ENCODE data around the gene PTPRF. TPM values are rescaled to one million over a fixed set of nuclear protein-coding genes. Genes with fewer than 3 reads are reported as not detected.

Gene PTPRF
- total RNA-seq, 1 donor from 2014 or later = 71.1 TPM

- no peaks in the 10 kb centered on the region for H3K9me3 Mint-ChIP-seq
- peaks cover 3% of the 10 kb centered on the region for H3K27me3 Mint-ChIP-seq (ENCODE audit: insufficient read depth, low read depth)
- no peak overlapping the region for H3K9ac ChIP-seq
- H3K4me3 Mint-ChIP-seq = peak overlapping the region; percentile 97
- peaks cover 15% of the 10 kb centered on the region for H3K4me1 ChIP-seq
- peak overlapping the region; percentile 100 for H3K4me2 ChIP-seq
- H3K79me2 ChIP-seq (ENCODE audit: low read depth) = peaks cover 70% of the 10 kb centered on the region
- H3K9me3 ChIP-seq (ENCODE audit: low read depth) = no peaks in the 10 kb centered on the region
- no peak overlapping the region for H2AFZ ChIP-seq (replicated peaks)
- H3K4me1 Mint-ChIP-seq = peaks cover 44% of the 10 kb centered on the region
- H3F3A ChIP-seq (ENCODE audit: low read depth) = peaks cover 17% of the 10 kb centered on the region
- peaks cover 12% of the 10 kb centered on the region for H3K36me3 Mint-ChIP-seq
- H4K20me1 ChIP-seq (ENCODE audit: low read depth) = peaks cover 84% of the 10 kb centered on the region
- H3K27ac Mint-ChIP-seq = no peak overlapping the region
- no peaks in the 10 kb centered on the region for H3K36me3 ChIP-seq
- TF ChIP-seq EZH2phosphoT487 (IDR thresholded peaks at IDR 0.05) (no peak), EZH2 (IDR thresholded peaks at IDR 0.05) (no peak), CTCF (IDR thresholded peaks at IDR 0.05) (no peak)
- H3K27me3 ChIP-seq = peaks cover 13% of the 10 kb centered on the region
- H3K4me3 ChIP-seq = no peak overlapping the region
- DNase-seq (ENCODE audit: low spot score) = no peak
- no peak overlapping the region for H3K27ac ChIP-seq
Observed at GRCh38 chr1:43533584-43533983, 2.9 kb downstream of the PTPRF start.

- H3K36me3 ChIP-seq = no peaks in the 10 kb centered on the region
- peaks cover 17% of the 10 kb centered on the region for H3F3A ChIP-seq (ENCODE audit: low read depth)
- peaks cover 90% of the 10 kb centered on the region for H4K20me1 ChIP-seq (ENCODE audit: low read depth)
- peaks cover 13% of the 10 kb centered on the region for H3K27me3 ChIP-seq
- no peak overlapping the region for H3K4me2 ChIP-seq
- H3K79me2 ChIP-seq (ENCODE audit: low read depth) = peaks cover 75% of the 10 kb centered on the region
- peaks cover 41% of the 10 kb centered on the region for H3K4me1 Mint-ChIP-seq
- TF ChIP-seq EZH2phosphoT487 (IDR thresholded peaks at IDR 0.05) (no peak), EZH2 (IDR thresholded peaks at IDR 0.05) (no peak), CTCF (IDR thresholded peaks at IDR 0.05) (no peak)
- H3K9me3 Mint-ChIP-seq = no peaks in the 10 kb centered on the region
- H3K36me3 Mint-ChIP-seq = peaks cover 19% of the 10 kb centered on the region
- DNase-seq (ENCODE audit: low spot score) = no peak
- H3K9me3 ChIP-seq (ENCODE audit: low read depth) = no peaks in the 10 kb centered on the region
- no peak overlapping the region for H3K4me3 Mint-ChIP-seq
- no peak overlapping the region for H3K27ac Mint-ChIP-seq
- H3K27me3 Mint-ChIP-seq (ENCODE audit: insufficient read depth, low read depth) = peaks cover 3% of the 10 kb centered on the region
- no peak overlapping the region for H3K9ac ChIP-seq
- no peak overlapping the region for H3K4me3 ChIP-seq
- no peak overlapping the region for H3K27ac ChIP-seq
- peaks cover 15% of the 10 kb centered on the region for H3K4me1 ChIP-seq
- no peak overlapping the region for H2AFZ ChIP-seq (replicated peaks)
Observed at GRCh38 chr1:43534256-43534655, 3.6 kb downstream of the PTPRF start.

- H3K27ac ChIP-seq = no peak overlapping the region
- H3K27me3 ChIP-seq = no peaks in the 10 kb centered on the region
- Mint-ChIP-seq H3K9me3 (no peaks in the 10 kb centered on the region), H3K27me3 (ENCODE audit: insufficient read depth, low read depth) (peaks cover 3% of the 10 kb centered on the region), H3K36me3 (peaks cover 21% of the 10 kb centered on the region), H3K4me3 (peak overlapping the region; percentile 31), H3K27ac (no peak overlapping the region), H3K4me1 (peaks cover 39% of the 10 kb centered on the region)
- no peak overlapping the region for H2AFZ ChIP-seq (replicated peaks)
- no peak for DNase-seq (ENCODE audit: low spot score)
- no peaks in the 10 kb centered on the region for H3K36me3 ChIP-seq
- peaks cover 75% of the 10 kb centered on the region for H3K79me2 ChIP-seq (ENCODE audit: low read depth)
- no peak overlapping the region for H3K4me2 ChIP-seq
- peaks cover 99% of the 10 kb centered on the region for H4K20me1 ChIP-seq (ENCODE audit: low read depth)
- H3K4me1 ChIP-seq = peaks cover 23% of the 10 kb centered on the region
- H3K4me3 ChIP-seq = no peak overlapping the region
- no peak overlapping the region for H3K9ac ChIP-seq
- TF ChIP-seq CTCF (IDR thresholded peaks at IDR 0.05) (no peak), EZH2 (IDR thresholded peaks at IDR 0.05) (no peak), EZH2phosphoT487 (IDR thresholded peaks at IDR 0.05) (no peak)
- H3F3A ChIP-seq (ENCODE audit: low read depth) = peaks cover 8% of the 10 kb centered on the region
- H3K9me3 ChIP-seq (ENCODE audit: low read depth) = no peaks in the 10 kb centered on the region
Observed at GRCh38 chr1:43536196-43536863, 5.6 kb downstream of the PTPRF start.
